ENCODE measurements around the gene WNK1.

- TF ChIP-seq CTCF (optimal IDR thresholded peaks at IDR 0.05 in 1 of 3, IDR thresholded peaks at IDR 0.05 in 1 of 3, conservative IDR thresholded peaks at IDR 0.05 in 1 of 3; ENCODE audit: extremely low read depth in 1 of 3, insufficient read depth in 2 of 3, low read length in 3 of 3) (no peak), EZH2 (IDR thresholded peaks at IDR 0.05; ENCODE audit: low read length) (no peak)
Observed at GRCh38 chr12:857611-858010, 105.2 kb downstream of the WNK1 start.

Data from keratinocyte (primary cell).